ENCODE measurements around the gene CETN1.

- no peak for TF ChIP-seq CTCF (IDR thresholded peaks at IDR 0.05 in 4 of 5, conservative IDR thresholded peaks at IDR 0.05 in 1 of 5)
- TF ChIP-seq POLR2A (IDR thresholded peaks at IDR 0.05), result no peak
Observed at GRCh38 chr18:595571-595970, 15.4 kb downstream of the CETN1 start.

Data from gastrocnemius medialis (tissue), 4 donors.